Rectal smooth muscle tissue (tissue), 1 donor: ENCODE data around the gene NUDC.
"Not testable (repeated sequence)": the region's sequence is repeated elsewhere in the genome, so short reads cannot be mapped to it uniquely, and the experiment has no call there.

Source experiments
- H3K27ac ChIP-seq: one replicate; pipeline ENCODE4 v1.7.0; 2013; ENCODE audit warnings: low read depth, low read length, inconsistent platforms
- H3K27me3 ChIP-seq: one replicate; pipeline ENCODE4 v1.7.0; 2013; ENCODE audit warnings: low read length; ENCODE audit not compliant: control insufficient read depth, insufficient read depth
- H3K36me3 ChIP-seq: one replicate; pipeline ENCODE4 v1.7.0; 2013; ENCODE audit warnings: low read length; ENCODE audit not compliant: control insufficient read depth, insufficient read depth
- H3K4me1 ChIP-seq: one replicate; pipeline ENCODE4 v1.7.0; 2013; ENCODE audit warnings: low read length; ENCODE audit not compliant: control insufficient read depth, insufficient read depth
- H3K4me3 ChIP-seq: one replicate; pipeline ENCODE4 v1.7.0; 2013; ENCODE audit warnings: low read length
- H3K9ac ChIP-seq: one replicate; pipeline ENCODE4 v1.7.0; 2013; ENCODE audit warnings: low read length

The NUDC gene

GRCh38 chr1:26946270-26946669 is 24.7 kb downstream of the NUDC start:
- Histone ChIP-seq H3K27me3 (no peaks in the 10 kb centered on the region), H3K36me3 (peaks cover 22% of the 10 kb centered on the region), H3K9ac (no peak overlapping the region), H3K4me1 (no peaks in the 10 kb centered on the region), H3K4me3 (no peak overlapping the region), H3K27ac (no peak overlapping the region)

GRCh38 chr1:26948725-26949057 is 27.1 kb downstream of the NUDC start:
- H3K36me3 ChIP-seq: peaks cover 11% of the 10 kb centered on the region
- H3K4me3 ChIP-seq, H3K27ac ChIP-seq, H3K27me3 ChIP-seq, H3K4me1 ChIP-seq, H3K9ac ChIP-seq: not testable (repeated sequence)

GRCh38 chr1:26949266-26949925 is 27.9 kb downstream of the NUDC start:
- no peaks in the 10 kb centered on the region for H3K27me3 ChIP-seq
- no peak overlapping the region for H3K4me3 ChIP-seq
- no peak overlapping the region for H3K9ac ChIP-seq
- H3K4me1 ChIP-seq: no peaks in the 10 kb centered on the region
- H3K27ac ChIP-seq: no peak overlapping the region
- H3K36me3 ChIP-seq: peaks cover 10% of the 10 kb centered on the region

GRCh38 chr1:26949926-26950319 is 28.4 kb downstream of the NUDC start:
- Histone ChIP-seq H3K27me3 (no peaks in the 10 kb centered on the region), H3K27ac (no peak overlapping the region), H3K4me1 (no peaks in the 10 kb centered on the region), H3K4me3 (no peak overlapping the region), H3K36me3 (peaks cover 9% of the 10 kb centered on the region), H3K9ac (no peak overlapping the region)

GRCh38 chr1:26950602-26951001 is 29.1 kb downstream of the NUDC start:
- no peak overlapping the region for H3K9ac ChIP-seq
- peaks cover 2% of the 10 kb centered on the region for H3K36me3 ChIP-seq
- H3K4me1 ChIP-seq: no peaks in the 10 kb centered on the region
- H3K4me3 ChIP-seq: no peak overlapping the region
- H3K27me3 ChIP-seq: no peaks in the 10 kb centered on the region
- no peak overlapping the region for H3K27ac ChIP-seq

- no peaks in the 10 kb centered on the region for H3K36me3 ChIP-seq
- no peak overlapping the region for H3K27ac ChIP-seq
- no peaks in the 10 kb centered on the region for H3K27me3 ChIP-seq
- H3K4me1 ChIP-seq: no peaks in the 10 kb centered on the region
- no peak overlapping the region for H3K9ac ChIP-seq
- no peak overlapping the region for H3K4me3 ChIP-seq
Measured at GRCh38 chr1:26951216-26951615, 29.7 kb downstream of the NUDC start.

- Histone ChIP-seq H3K27ac (no peak overlapping the region), H3K4me1 (no peaks in the 10 kb centered on the region), H3K36me3 (no peaks in the 10 kb centered on the region), H3K27me3 (no peaks in the 10 kb centered on the region), H3K4me3 (no peak overlapping the region), H3K9ac (no peak overlapping the region)
Measured at GRCh38 chr1:26951821-26952497, 30.4 kb downstream of the NUDC start.

- Histone ChIP-seq H3K27me3 (no peaks in the 10 kb centered on the region), H3K36me3 (no peaks in the 10 kb centered on the region)
Measured at GRCh38 chr1:26953374-26953773, 31.8 kb downstream of the NUDC start.

GRCh38 chr1:26956321-26956720 is 34.8 kb downstream of the NUDC start:
- Histone ChIP-seq H3K27me3 (peaks cover 5% of the 10 kb centered on the region), H3K4me1 (no peaks in the 10 kb centered on the region), H3K4me3 (no peak overlapping the region), H3K27ac (no peak overlapping the region), H3K36me3 (no peaks in the 10 kb centered on the region), H3K9ac (no peak overlapping the region)

More at GRCh38 chr1:26953374-26953773, 31.8 kb downstream of the NUDC start:
- no peak overlapping the region for H3K27ac ChIP-seq
- H3K4me1 ChIP-seq: no peaks in the 10 kb centered on the region
- H3K4me3 ChIP-seq: no peak overlapping the region
- H3K9ac ChIP-seq: no peak overlapping the region

- Histone ChIP-seq H3K36me3 (no peaks in the 10 kb centered on the region), H3K27me3 (peaks cover 5% of the 10 kb centered on the region), H3K4me3 (no peak overlapping the region), H3K4me1 (no peaks in the 10 kb centered on the region), H3K27ac (no peak overlapping the region), H3K9ac (no peak overlapping the region)
Measured at GRCh38 chr1:26957306-26957705, 35.8 kb downstream of the NUDC start.

- H3K36me3 ChIP-seq: no peaks in the 10 kb centered on the region
- peak overlapping the region; percentile 63 for H3K4me3 ChIP-seq
- peak overlapping the region; percentile 16 for H3K9ac ChIP-seq
- no peaks in the 10 kb centered on the region for H3K4me1 ChIP-seq
- no peak overlapping the region for H3K27ac ChIP-seq
- H3K27me3 ChIP-seq: peaks cover 5% of the 10 kb centered on the region
Measured at GRCh38 chr1:26959270-26959669, 37.7 kb downstream of the NUDC start.

- H3K27ac ChIP-seq: no peak within 1 kb of the TSS
- peak within 1 kb of the TSS; percentile 16 for H3K9ac ChIP-seq
Measured at GRCh38 chr1:26959722-26960624, 38.4 kb downstream of the NUDC start, which contains the start of gene KDF1. Gene KDF1, minus strand, starts transcription at chr1:26960468. Its CDS starts 8,088 bp downstream, at chr1:26952380.

More at GRCh38 chr1:26959722-26960624, 38.4 kb downstream of the NUDC start, which contains the start of gene KDF1:
- H3K27me3 ChIP-seq: peaks cover 5% of the 10 kb centered on the region
- H3K4me3 ChIP-seq: peak within 1 kb of the TSS; percentile 63
- no peaks in the 10 kb centered on the region for H3K4me1 ChIP-seq
- H3K36me3 ChIP-seq: no peaks in the 10 kb centered on the region
